MCF 10A (cell line): ENCODE measurements around the gene VCAN. TPM values are rescaled to one million over a fixed set of nuclear protein-coding genes. Genes with fewer than 3 reads are reported as not detected.
A peak's percentile ranks its signal among the peaks of the same experiment; 100 is the strongest.

Source experiments
- BruUV-seq: library from RNA; stranded (reverse); fragments of 400-500 nt; replicated peaks from 2 replicates; lab custom pipeline; 2021; lab: Mats Ljungman, UMichigan
- CTCF ChIA-PET: fragments of 300-600 bp; sonication (Branson Sonifier 250); formaldehyde crosslinking; extraction: SDS; loops from one replicate; lab custom pipeline; 2021; ENCODE audit warnings: antibody characterized with exemption, inconsistent platforms; lab: Yijun Ruan, JAX
- POLR2A ChIA-PET: fragments of 300-600, 350-650 bp; sonication (Branson Sonifier 250); formaldehyde crosslinking; extraction: SDS; loops from one replicate; lab custom pipeline; 2020; ENCODE audit warnings: antibody characterized with exemption, inconsistent platforms; lab: Yijun Ruan, JAX
- DNase-seq: peaks from one replicate; pipeline ENCODE4 v3.0.0-alpha.2; 2018; ENCODE audit not compliant: unreplicated experiment
- H3K27ac Mint-ChIP-seq: one replicate; pipeline ENCODE4 v1.8.0; 2022; ENCODE audit warnings: mild to moderate bottlenecking, low read depth, mixed read lengths; ENCODE audit not compliant: unreplicated experiment
- H3K27me3 Mint-ChIP-seq: one replicate; pipeline ENCODE4 v1.8.0; 2022; ENCODE audit warnings: mixed read lengths; ENCODE audit not compliant: insufficient read depth, unreplicated experiment
- H3K36me3 Mint-ChIP-seq: one replicate; pipeline ENCODE4 v1.8.0; 2022; ENCODE audit warnings: mild to moderate bottlenecking, moderate library complexity, mixed read lengths; ENCODE audit not compliant: insufficient read depth, unreplicated experiment
- H3K4me1 Mint-ChIP-seq: one replicate; pipeline ENCODE4 v1.8.0; 2022; ENCODE audit warnings: mixed read lengths; ENCODE audit not compliant: insufficient read depth, unreplicated experiment
- H3K4me3 Mint-ChIP-seq: one replicate; pipeline ENCODE4 v1.8.0; 2022; ENCODE audit warnings: mild to moderate bottlenecking, moderate library complexity, mixed read lengths; ENCODE audit not compliant: unreplicated experiment
- H3K9me3 Mint-ChIP-seq: one replicate; pipeline ENCODE4 v1.8.0; 2022; ENCODE audit warnings: mixed read lengths; ENCODE audit not compliant: unreplicated experiment
- CTCF ChIP-seq: fragments of 200-600 bp; IDR thresholded peaks from one replicate; pipeline ENCODE4 v1.8.0; 2022; ENCODE audit warnings: antibody characterized with exemption, mild to moderate bottlenecking; ENCODE audit not compliant: unreplicated experiment
- intact Hi-C: fragments of 100-400 bp; cut with micrococcal nuclease; formaldehyde crosslinking; loops from 2 replicates; pipeline ENCODE4 v1.14.1; 2022
- total RNA-seq: library from RNA; stranded (reverse); gene quantifications from 2 replicates; pipeline ENCODE4 v1.2.3, GENCODE V29; 2022

Gene VCAN
- total RNA-seq, 1 experiment from 2014 or later: 50.6 TPM

GRCh38 chr5:83552275-83552674 is 80.7 kb downstream of the VCAN start:
- peaks cover 6% of the 10 kb centered on the region for H3K36me3 Mint-ChIP-seq
- peak overlapping the region; percentile 56 for H3K27ac Mint-ChIP-seq
- intact Hi-C loops: no loop called here
- ChIA-PET CTCF (no interaction called here), POLR2A (interaction anchor here (0.5 to 0.9 kb wide), 2 partner anchors 79 to 465 kb away, joined by 3 read pairs; no protein-coding TSS in a partner anchor)
- H3K9me3 Mint-ChIP-seq: no peaks in the 10 kb centered on the region
- H3K4me1 Mint-ChIP-seq: peaks cover 11% of the 10 kb centered on the region
- no TSS peak for BruUV-seq
- no peak overlapping the region for H3K4me3 Mint-ChIP-seq
- H3K27me3 Mint-ChIP-seq: no peaks in the 10 kb centered on the region
- DNase-seq: peak; percentile 29
- TF ChIP-seq CTCF: no peak

- CTCF ChIA-PET: no interaction called here
- Mint-ChIP-seq H3K9me3 (no peaks in the 10 kb centered on the region), H3K27me3 (no peaks in the 10 kb centered on the region), H3K4me1 (peaks cover 11% of the 10 kb centered on the region), H3K36me3 (peaks cover 6% of the 10 kb centered on the region), H3K27ac (no peak overlapping the region), H3K4me3 (no peak overlapping the region)
- intact Hi-C loops: no loop called here
- DNase-seq: no peak
- TF ChIP-seq CTCF: no peak
- POLR2A ChIA-PET: interaction anchor here (0.6 to 0.8 kb wide), 2 partner anchors 1199 to 1276 kb away, joined by 3 read pairs; no protein-coding TSS in a partner anchor
- no TSS peak for BruUV-seq
These were observed 81.5 kb downstream of the VCAN start for GRCh38 chr5:83553000-83553486.

- Mint-ChIP-seq H3K27ac (no peak overlapping the region), H3K36me3 (peaks cover 6% of the 10 kb centered on the region), H3K27me3 (no peaks in the 10 kb centered on the region), H3K4me1 (peaks cover 11% of the 10 kb centered on the region), H3K4me3 (no peak overlapping the region), H3K9me3 (no peaks in the 10 kb centered on the region)
- ChIA-PET CTCF (no interaction called here), POLR2A (no interaction called here)
- no TSS peak for BruUV-seq
- no peak for DNase-seq
- intact Hi-C loops: no loop called here
- TF ChIP-seq CTCF: no peak
These were observed 82.6 kb downstream of the VCAN start for GRCh38 chr5:83554133-83554532.

- ChIA-PET CTCF (no interaction called here), POLR2A (no interaction called here)
- BruUV-seq: no TSS peak
- peaks cover 6% of the 10 kb centered on the region for H3K36me3 Mint-ChIP-seq
- no peak for DNase-seq
- H3K27ac Mint-ChIP-seq: no peak overlapping the region
- H3K9me3 Mint-ChIP-seq: no peaks in the 10 kb centered on the region
- H3K27me3 Mint-ChIP-seq: no peaks in the 10 kb centered on the region
- H3K4me1 Mint-ChIP-seq: peaks cover 11% of the 10 kb centered on the region
- intact Hi-C loops: no loop called here
- H3K4me3 Mint-ChIP-seq: no peak overlapping the region
- TF ChIP-seq CTCF: no peak
These were observed 83.1 kb downstream of the VCAN start for GRCh38 chr5:83554686-83555085.
